Retinal pigment epithelial cell (primary cell): Measurements from ENCODE around the gene TSPAN4.

Source experiments
- DNase-seq: peaks from one replicate; pipeline ENCODE4 v3.0.0-alpha.2; 2010; ENCODE audit warnings: low read depth
- H3K4me3 ChIP-seq: 2 replicates; pipeline ENCODE4 v1.5.1; 2011; ENCODE audit warnings: mild to moderate bottlenecking, low read length, control low read depth, moderate library complexity
- TF ChIP-seq, protein P1 (sequence below): conservative IDR thresholded peaks from 2 replicates; pipeline ENCODE4 v1.5.1; 2011; ENCODE audit warnings: low read depth, low read length, control low read depth, inconsistent platforms

Gene TSPAN4

DNA sequence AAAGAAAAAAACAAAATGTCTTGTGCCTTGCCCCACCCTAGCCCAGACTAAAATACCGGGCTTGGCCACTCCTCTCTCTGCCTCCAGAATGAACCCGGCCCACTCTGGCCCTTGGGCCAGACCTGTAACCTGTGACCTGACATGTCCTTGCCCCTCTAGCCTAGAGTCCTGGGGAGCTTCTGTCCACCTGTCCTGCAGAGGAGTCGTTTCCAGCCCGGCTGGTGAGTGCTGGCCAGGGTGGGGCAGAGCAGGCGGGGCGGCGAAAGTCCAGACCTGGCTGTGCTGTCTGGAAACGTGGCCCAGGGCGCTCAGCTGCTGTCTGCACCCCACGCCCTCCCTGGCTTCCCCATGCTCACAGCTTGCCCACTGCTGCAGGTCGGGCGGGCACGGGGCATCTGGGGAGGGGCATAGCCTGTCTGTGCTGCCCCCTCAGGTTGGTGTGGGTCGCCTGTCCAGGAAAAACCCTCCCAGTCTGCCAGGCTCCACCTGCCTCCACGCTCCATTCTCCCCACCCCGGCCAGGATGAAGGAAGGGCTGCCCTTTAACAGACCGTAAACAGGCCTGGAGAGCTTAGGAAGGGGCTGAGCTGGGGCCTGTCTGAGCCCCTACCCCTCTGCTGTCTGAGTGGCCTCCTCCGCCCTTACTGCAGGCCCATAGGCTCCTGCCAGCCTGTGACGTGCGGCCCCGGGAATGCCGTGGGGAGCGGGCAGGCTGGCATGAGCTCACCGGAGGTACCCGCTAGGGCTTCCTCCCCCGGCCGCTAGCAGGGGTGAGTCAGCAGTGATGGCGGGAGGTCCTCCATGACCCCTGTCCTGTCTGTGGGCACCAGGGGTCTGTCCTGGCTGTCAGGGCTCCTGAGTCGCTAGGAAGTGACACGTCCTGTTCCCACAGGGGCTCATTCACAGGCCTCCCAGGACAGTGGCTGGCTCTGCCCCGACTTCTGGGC, 8.0 kb upstream of the TSPAN4 start:
- DNase-seq: peak; percentile 95
- TF ChIP-seq, protein P1, sequence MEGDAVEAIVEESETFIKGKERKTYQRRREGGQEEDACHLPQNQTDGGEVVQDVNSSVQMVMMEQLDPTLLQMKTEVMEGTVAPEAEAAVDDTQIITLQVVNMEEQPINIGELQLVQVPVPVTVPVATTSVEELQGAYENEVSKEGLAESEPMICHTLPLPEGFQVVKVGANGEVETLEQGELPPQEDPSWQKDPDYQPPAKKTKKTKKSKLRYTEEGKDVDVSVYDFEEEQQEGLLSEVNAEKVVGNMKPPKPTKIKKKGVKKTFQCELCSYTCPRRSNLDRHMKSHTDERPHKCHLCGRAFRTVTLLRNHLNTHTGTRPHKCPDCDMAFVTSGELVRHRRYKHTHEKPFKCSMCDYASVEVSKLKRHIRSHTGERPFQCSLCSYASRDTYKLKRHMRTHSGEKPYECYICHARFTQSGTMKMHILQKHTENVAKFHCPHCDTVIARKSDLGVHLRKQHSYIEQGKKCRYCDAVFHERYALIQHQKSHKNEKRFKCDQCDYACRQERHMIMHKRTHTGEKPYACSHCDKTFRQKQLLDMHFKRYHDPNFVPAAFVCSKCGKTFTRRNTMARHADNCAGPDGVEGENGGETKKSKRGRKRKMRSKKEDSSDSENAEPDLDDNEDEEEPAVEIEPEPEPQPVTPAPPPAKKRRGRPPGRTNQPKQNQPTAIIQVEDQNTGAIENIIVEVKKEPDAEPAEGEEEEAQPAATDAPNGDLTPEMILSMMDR: no peak
- H3K4me3 ChIP-seq: peak overlapping the region; percentile 80

DNA sequence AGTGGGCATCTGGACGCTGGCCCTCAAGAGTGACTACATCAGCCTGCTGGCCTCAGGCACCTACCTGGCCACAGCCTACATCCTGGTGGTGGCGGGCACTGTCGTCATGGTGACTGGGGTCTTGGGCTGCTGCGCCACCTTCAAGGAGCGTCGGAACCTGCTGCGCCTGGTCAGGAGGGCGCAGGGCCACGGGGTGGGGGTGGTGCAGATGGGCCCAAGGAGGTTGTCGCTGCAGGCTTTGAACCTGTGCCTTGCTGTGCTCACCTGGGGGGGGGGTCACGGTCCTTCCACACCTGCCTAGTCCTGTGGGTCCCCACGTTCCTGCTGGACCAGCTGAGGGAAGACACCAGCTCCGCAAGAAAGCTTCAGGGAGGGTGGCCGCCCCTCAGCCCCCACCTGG, 6.4 kb upstream of the TSPAN4 start:
- H3K4me3 ChIP-seq: no peak overlapping the region
- TF ChIP-seq, protein P1: no peak
- no peak for DNase-seq

DNA sequence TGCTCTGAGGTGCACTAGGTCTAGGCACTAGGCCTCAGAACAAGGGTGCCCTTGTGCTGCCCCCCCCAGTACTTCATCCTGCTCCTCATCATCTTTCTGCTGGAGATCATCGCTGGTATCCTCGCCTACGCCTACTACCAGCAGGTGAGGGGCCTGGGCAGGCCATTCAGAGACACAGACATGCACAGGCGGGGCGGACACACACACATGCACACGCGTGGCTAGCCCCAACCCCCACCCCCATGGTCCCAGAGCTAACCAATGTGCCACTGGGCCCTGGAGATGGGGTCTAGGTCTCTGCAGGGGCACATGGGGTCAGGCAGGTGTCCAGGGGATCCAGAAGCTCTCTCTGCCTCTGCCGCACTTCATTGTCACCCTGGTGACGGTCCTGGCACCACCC, 6.0 kb upstream of the TSPAN4 start:
- H3K4me3 ChIP-seq: no peak overlapping the region

DNA sequence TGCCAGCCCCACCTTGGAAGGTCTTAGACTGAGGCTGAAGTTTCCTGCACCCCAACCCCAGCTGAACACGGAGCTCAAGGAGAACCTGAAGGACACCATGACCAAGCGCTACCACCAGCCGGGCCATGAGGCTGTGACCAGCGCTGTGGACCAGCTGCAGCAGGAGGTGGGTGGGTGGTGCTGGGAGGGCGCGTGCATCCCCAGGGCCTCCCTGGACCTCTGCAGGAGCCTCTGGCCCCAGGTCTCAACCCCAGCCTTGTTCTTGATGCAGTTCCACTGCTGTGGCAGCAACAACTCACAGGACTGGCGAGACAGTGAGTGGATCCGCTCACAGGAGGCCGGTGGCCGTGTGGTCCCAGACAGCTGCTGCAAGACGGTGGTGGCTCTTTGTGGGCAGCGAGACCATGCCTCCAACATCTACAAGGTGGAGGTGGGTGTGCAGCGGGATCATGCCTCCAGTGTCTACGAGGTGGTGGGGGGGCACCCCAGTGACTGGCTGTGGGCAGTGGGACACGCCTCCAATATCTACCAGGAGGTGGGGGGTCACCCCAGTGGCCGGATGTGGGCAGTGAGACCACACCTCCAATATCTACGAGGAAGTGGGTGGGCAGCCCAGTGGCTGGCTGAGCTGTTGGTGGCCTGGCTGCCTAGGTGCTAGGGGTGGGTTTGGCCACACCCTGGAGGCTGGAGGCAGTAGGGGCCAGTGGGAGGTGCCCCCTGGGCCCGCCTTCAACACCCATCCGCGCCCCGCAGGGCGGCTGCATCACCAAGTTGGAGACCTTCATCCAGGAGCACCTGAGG, 5.3 kb upstream of the TSPAN4 start:
- H3K4me3 ChIP-seq: no peak overlapping the region
- TF ChIP-seq, protein P1: no peak
- no peak for DNase-seq

More for the DNA sequence above, 6.0 kb upstream of the TSPAN4 start:
- TF ChIP-seq, protein P1: no peak
- DNase-seq: no peak

DNA sequence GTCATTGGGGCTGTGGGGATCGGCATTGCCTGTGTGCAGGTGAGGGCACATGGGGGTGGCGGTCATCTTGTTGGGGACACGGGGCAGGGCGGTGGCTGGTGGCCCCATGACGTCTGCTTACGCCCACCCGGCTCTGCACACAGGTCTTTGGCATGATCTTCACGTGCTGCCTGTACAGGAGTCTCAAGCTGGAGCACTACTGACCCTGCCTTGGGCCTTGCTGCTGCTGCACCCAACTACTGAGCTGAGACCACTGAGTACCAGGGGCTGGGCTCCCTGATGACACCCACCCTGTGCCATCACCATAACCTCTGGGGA, 4.7 kb upstream of the TSPAN4 start:
- H3K4me3 ChIP-seq: no peak overlapping the region
- TF ChIP-seq, protein P1: no peak
- no peak for DNase-seq

DNA sequence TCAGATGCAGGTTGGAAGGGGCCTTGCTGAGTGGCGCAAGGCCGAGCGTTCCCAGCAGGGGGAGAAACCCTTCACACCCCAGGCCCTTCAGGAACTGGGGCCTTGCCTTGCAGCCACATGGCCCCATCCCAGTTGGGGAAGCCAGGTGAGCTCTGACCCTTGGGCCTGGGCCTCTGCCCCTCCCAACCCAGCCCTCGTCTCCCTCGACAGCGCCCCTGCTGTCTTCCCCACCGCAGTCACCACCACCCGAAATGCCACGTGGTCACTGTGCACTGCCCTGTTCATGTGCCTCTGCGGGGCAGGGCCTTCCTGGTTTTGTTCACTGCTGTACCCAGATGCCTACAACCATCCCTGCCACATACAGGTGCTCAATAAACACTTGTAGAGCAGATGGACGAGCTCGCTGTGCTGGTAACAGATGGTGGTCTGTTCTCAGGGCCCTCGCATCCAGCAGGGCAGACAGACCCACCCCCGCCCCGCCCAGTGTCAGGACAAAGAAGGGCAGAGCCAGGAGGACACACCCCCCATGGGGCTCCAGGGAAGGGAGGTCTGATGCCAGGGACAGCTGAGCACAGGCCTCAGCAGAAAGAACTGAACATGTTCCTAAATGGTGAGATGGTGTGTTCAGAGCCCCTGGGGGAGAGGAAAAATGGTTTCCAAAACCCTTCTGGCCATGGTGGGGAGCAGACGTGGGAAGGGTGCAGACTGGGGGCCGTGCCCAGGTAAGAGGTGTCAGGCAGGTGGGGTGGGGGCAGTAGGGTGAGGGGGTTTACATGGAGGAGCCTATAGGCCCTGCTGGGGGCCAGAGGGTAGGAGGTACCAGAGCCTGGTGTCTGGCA, 4.0 kb upstream of the TSPAN4 start:
- H3K4me3 ChIP-seq: no peak overlapping the region
- TF ChIP-seq, protein P1: peak; percentile 31
- DNase-seq: no peak
